GM12892 (cell line): ENCODE results near the gene NRM.

Experiments used
- POLR2A ChIP-seq: IDR thresholded peaks from 2 replicates; pipeline ENCODE4 v1.6.1; 2011; ENCODE audit warnings: low read depth, low read length, control low read depth
- POLR2AphosphoS5 ChIP-seq: IDR thresholded peaks from 2 replicates; pipeline ENCODE4 v1.6.1; 2011; ENCODE audit warnings: low read depth, low read length, control low read depth
- TAF1 ChIP-seq: IDR thresholded peaks from 2 replicates; pipeline ENCODE4 v1.6.1; 2011; ENCODE audit warnings: low read depth, mild to moderate bottlenecking, control low read depth, low read length, borderline replicate concordance

DNA sequence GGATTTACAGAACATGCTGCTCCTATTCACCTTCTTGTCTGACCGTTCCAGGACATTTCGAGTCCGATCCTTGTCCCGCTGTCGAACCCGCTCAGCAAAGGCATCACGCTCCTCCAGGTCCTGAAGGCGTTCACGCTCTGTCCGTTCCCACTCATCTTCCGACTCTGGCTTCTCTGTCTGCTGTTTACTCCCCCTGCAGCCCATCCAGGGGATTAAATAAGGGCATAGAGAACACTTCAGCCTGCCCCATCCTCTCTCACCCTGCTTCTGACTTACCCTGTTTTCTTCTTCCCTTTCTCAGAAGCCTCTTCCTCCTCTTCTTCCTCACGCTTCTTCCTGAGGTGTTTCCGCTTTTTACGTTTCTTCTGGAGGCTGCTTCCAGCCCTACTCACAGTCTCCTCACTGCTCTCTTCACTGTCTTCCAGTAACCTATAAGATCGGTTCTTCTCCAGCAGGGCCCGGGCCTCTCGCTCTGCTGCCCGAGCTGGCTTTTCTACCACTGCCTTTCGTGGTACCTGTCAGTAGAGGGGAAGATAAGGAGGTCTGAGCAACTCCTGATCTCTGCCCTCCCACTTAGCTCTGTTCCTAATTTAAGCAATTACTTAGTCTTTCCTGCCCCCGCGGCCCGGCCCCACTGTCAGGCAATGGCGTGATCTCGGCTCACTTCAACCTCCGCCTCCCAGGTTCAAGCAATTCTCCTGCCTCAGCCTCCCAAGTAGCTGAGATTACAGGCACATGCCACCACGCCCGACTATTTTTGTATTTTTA lies 19.8 kb downstream of the NRM start:
- TF ChIP-seq TAF1: no peak
- no peak for TF ChIP-seq POLR2AphosphoS5
- no peak for TF ChIP-seq POLR2A
